Measurements from ENCODE around the gene DEFB108B.
"Not testable (repeated sequence)": the region's sequence is repeated elsewhere in the genome, so short reads cannot be mapped to it uniquely, and the experiment has no call there.

DNA sequence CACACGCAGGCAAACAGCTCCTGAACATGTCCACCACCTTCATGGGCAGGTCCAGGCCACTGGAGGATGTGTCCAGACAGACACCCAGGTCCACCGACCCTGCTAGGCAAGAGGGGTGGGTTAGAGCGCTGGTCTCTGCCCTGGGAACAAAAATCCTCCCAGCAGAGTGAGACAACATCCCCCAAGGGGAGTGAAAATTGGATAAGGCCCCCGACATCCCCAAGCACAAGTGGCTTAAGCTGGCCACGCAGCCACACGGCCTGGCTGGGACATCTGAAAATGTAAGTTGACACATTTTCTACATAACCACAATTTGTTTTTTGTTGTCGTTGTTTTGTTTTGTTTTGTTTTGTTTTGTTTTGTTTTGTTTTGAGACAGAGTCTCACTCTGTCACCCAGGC lies 30.1 kb upstream of the DEFB108B start:
- TF ChIP-seq, protein P1, sequence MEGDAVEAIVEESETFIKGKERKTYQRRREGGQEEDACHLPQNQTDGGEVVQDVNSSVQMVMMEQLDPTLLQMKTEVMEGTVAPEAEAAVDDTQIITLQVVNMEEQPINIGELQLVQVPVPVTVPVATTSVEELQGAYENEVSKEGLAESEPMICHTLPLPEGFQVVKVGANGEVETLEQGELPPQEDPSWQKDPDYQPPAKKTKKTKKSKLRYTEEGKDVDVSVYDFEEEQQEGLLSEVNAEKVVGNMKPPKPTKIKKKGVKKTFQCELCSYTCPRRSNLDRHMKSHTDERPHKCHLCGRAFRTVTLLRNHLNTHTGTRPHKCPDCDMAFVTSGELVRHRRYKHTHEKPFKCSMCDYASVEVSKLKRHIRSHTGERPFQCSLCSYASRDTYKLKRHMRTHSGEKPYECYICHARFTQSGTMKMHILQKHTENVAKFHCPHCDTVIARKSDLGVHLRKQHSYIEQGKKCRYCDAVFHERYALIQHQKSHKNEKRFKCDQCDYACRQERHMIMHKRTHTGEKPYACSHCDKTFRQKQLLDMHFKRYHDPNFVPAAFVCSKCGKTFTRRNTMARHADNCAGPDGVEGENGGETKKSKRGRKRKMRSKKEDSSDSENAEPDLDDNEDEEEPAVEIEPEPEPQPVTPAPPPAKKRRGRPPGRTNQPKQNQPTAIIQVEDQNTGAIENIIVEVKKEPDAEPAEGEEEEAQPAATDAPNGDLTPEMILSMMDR (IDR thresholded peaks at IDR 0.05; ENCODE audit: low read depth, low read length): not testable (repeated sequence)
- not testable (repeated sequence) for TF ChIP-seq POLR2A (IDR thresholded peaks at IDR 0.05; ENCODE audit: extremely low read depth, insufficient read length)
